K562 (cell line): ENCODE data around the gene AIDA. TPM values are rescaled to one million over a fixed set of nuclear protein-coding genes. Genes with fewer than 3 reads are reported as not detected.

Experiments used
- HDAC8 ChIP-seq: fragments of 450-650 bp; IDR thresholded peaks from 2 replicates; pipeline ENCODE4 v1.6.1; 2016; ENCODE audit warnings: mild to moderate bottlenecking, missing genetic modification characterization, moderate library complexity, missing compliant biosample characterization
- SP1 ChIP-seq: sonication (generic); formaldehyde crosslinking; IDR thresholded peaks from 2 replicates; pipeline ENCODE4 v1.8.1; 2022; ENCODE audit warnings: mild to moderate bottlenecking, missing genetic modification reagents
- SUPT5H ChIP-seq: fragments of 450-650 bp; IDR thresholded peaks from 2 replicates; pipeline ENCODE4 v1.6.1; 2016
- ZNF232 ChIP-seq: sonication (generic); formaldehyde crosslinking; IDR thresholded peaks from 2 replicates; pipeline ENCODE4 v1.8.0; 2022; ENCODE audit warnings: mild to moderate bottlenecking, missing genetic modification reagents
- ZNF778 ChIP-seq: fragments of 450-650 bp; formaldehyde crosslinking; IDR thresholded peaks from 2 replicates; pipeline ENCODE4 v1.4.0; 2020; ENCODE audit warnings: mild to moderate bottlenecking, moderate library complexity
- polyA plus RNA-seq, 8 experiments: library from polyadenylated mRNA; depleted of rRNA in 4 of 8; stranded (reverse) in 5 of 8; unstranded in 3 of 8; fragments of >200 nt; fragmentation: Nextera tagmentation in 2 of 8; fragmentation: Illumina TruSeq in 1 of 8; extraction: Ambion mirVana in 2 of 8; extraction: Trizol in 1 of 8; gene quantifications; 2 replicates each; pipeline versions ENCODE4 v1.2.1 to v1.2.3, GENCODE V29; 2011 to 2014; ENCODE audit warnings: inconsistent platforms in 1 of 8, missing spikeins in 1 of 8
- total RNA-seq, 7 experiments: library from RNA; depleted of rRNA in 6 of 7; stranded (reverse); fragments of >200 nt in 6 of 7; fragmentation: Illumina TruSeq in 2 of 7; extraction: Trizol in 2 of 7; gene quantifications; 2 replicates each; pipeline versions ENCODE4 v1.2.1 to v1.2.3, GENCODE V29; 2011 to 2021; ENCODE audit warnings: low replicate concordance in 1 of 7
- TF ChIP-seq, protein P1 (sequence below), 3 experiments: fragments of 200-800 bp in 1 of 3; fragments of 250-450 bp in 1 of 3; fragments of 450-650 bp in 1 of 3; sonication (Bioruptor Pico) in 1 of 3; sonication (Bioruptor generic) in 1 of 3; formaldehyde crosslinking in 1 of 3; IDR thresholded peaks; 2 replicates each; pipeline versions ENCODE4 v1.6.1 to v1.8.0; 2016 to 2022; ENCODE audit warnings: mild to moderate bottlenecking in 2 of 3, missing genetic modification characterization in 2 of 3, missing compliant biosample characterization in 1 of 3, moderate library complexity in 1 of 3
- TF ChIP-seq, protein P2 (sequence below): fragments of 450-650 bp; formaldehyde crosslinking; conservative IDR thresholded peaks from 2 replicates; pipeline ENCODE4 v1.4.0; 2022; ENCODE audit warnings: mild to moderate bottlenecking, missing genetic modification characterization
- TF ChIP-seq, protein P3 (sequence below): sonication (generic); formaldehyde crosslinking; IDR thresholded peaks from 2 replicates; pipeline ENCODE4 v1.9.0; 2022; ENCODE audit warnings: mild to moderate bottlenecking, missing genetic modification reagents
- TF ChIP-seq, protein P4 (sequence below): fragments of 450-650 bp; IDR thresholded peaks from 2 replicates; pipeline ENCODE4 v1.6.1; 2016; ENCODE audit warnings: mild to moderate bottlenecking, moderate library complexity

The AIDA gene
- total and polyA plus RNA-seq, 9 of the 15 experiments (the other 6 are each of a cell fraction or from before 2014, with no cell fraction given): 18.2 to 77.9 (median 24.9) TPM

DNA sequence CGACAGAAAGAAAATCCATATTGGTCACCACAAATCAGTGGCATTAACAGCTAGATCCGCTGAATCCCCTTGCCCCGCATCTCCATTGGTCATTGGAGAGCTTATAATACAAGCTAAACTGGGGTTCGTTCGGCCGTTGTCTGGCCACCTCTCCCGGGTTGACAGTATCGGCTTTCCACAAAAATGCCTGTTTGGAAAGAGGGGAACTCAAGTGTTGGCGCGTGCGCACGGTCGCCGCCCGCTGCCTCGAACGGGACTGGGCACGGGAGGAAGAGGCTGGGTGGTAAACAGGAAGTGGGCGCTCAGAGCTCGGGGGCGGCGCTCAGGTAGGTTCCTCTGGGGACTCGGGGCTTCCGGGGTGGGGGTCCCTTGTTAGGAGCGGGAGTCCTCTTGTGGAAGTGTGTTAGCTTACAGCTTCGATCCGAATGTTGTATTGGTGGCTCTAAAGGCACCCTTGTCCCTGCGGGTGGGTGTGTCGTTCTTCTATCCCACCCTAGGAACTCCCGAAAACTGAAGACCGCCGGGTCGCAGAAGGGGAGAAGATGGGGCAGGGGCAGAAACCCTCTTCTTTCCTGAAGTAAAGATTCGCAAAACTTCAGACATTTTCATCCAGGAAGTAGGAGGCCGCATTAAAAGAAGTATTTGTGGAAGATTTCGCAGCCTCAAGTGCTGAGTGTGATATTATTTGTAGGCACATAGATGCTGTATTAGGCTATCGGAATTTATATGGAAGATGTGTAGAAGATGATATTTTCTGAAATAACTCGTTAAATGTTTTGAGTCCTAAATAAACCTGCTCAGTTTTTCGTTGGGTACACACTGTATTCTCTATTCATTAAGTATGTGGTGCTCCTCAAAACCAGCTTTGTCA lies 1.0 kb upstream of the AIDA start (continued):
- TF ChIP-seq, protein P1, sequence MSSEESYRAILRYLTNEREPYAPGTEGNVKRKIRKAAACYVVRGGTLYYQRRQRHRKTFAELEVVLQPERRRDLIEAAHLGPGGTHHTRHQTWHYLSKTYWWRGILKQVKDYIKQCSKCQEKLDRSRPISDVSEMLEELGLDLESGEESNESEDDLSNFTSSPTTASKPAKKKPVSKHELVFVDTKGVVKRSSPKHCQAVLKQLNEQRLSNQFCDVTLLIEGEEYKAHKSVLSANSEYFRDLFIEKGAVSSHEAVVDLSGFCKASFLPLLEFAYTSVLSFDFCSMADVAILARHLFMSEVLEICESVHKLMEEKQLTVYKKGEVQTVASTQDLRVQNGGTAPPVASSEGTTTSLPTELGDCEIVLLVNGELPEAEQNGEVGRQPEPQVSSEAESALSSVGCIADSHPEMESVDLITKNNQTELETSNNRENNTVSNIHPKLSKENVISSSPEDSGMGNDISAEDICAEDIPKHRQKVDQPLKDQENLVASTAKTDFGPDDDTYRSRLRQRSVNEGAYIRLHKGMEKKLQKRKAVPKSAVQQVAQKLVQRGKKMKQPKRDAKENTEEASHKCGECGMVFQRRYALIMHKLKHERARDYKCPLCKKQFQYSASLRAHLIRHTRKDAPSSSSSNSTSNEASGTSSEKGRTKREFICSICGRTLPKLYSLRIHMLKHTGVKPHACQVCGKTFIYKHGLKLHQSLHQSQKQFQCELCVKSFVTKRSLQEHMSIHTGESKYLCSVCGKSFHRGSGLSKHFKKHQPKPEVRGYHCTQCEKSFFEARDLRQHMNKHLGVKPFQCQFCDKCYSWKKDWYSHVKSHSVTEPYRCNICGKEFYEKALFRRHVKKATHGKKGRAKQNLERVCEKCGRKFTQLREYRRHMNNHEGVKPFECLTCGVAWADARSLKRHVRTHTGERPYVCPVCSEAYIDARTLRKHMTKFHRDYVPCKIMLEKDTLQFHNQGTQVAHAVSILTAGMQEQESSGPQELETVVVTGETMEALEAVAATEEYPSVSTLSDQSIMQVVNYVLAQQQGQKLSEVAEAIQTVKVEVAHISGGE (CRISPR knock-in tag; IDR thresholded peaks at IDR 0.05): peak in 1 of 3 experiments; percentile 67; a peak in 1 of 6 replicates
- no peak for TF ChIP-seq ZNF232 (CRISPR knock-in tag)
- TF ChIP-seq SP1: 0 out of 2 replicates have a peak, but pooled peaks have one; percentile 39
- TF ChIP-seq, protein P2, sequence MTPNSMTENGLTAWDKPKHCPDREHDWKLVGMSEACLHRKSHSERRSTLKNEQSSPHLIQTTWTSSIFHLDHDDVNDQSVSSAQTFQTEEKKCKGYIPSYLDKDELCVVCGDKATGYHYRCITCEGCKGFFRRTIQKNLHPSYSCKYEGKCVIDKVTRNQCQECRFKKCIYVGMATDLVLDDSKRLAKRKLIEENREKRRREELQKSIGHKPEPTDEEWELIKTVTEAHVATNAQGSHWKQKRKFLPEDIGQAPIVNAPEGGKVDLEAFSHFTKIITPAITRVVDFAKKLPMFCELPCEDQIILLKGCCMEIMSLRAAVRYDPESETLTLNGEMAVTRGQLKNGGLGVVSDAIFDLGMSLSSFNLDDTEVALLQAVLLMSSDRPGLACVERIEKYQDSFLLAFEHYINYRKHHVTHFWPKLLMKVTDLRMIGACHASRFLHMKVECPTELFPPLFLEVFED (CRISPR knock-in tag): 0 out of 2 replicates have a peak, but pooled peaks have one; percentile 40
- peak; percentile 74 for TF ChIP-seq SUPT5H
- TF ChIP-seq HDAC8 (tag): no peak
- TF ChIP-seq, protein P3, sequence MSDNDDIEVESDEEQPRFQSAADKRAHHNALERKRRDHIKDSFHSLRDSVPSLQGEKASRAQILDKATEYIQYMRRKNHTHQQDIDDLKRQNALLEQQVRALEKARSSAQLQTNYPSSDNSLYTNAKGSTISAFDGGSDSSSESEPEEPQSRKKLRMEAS (CRISPR knock-in tag): no peak; the same call in 1 of the 2 replicates
- TF ChIP-seq ZNF778 (CRISPR knock-in tag): no peak
- TF ChIP-seq, protein P4, sequence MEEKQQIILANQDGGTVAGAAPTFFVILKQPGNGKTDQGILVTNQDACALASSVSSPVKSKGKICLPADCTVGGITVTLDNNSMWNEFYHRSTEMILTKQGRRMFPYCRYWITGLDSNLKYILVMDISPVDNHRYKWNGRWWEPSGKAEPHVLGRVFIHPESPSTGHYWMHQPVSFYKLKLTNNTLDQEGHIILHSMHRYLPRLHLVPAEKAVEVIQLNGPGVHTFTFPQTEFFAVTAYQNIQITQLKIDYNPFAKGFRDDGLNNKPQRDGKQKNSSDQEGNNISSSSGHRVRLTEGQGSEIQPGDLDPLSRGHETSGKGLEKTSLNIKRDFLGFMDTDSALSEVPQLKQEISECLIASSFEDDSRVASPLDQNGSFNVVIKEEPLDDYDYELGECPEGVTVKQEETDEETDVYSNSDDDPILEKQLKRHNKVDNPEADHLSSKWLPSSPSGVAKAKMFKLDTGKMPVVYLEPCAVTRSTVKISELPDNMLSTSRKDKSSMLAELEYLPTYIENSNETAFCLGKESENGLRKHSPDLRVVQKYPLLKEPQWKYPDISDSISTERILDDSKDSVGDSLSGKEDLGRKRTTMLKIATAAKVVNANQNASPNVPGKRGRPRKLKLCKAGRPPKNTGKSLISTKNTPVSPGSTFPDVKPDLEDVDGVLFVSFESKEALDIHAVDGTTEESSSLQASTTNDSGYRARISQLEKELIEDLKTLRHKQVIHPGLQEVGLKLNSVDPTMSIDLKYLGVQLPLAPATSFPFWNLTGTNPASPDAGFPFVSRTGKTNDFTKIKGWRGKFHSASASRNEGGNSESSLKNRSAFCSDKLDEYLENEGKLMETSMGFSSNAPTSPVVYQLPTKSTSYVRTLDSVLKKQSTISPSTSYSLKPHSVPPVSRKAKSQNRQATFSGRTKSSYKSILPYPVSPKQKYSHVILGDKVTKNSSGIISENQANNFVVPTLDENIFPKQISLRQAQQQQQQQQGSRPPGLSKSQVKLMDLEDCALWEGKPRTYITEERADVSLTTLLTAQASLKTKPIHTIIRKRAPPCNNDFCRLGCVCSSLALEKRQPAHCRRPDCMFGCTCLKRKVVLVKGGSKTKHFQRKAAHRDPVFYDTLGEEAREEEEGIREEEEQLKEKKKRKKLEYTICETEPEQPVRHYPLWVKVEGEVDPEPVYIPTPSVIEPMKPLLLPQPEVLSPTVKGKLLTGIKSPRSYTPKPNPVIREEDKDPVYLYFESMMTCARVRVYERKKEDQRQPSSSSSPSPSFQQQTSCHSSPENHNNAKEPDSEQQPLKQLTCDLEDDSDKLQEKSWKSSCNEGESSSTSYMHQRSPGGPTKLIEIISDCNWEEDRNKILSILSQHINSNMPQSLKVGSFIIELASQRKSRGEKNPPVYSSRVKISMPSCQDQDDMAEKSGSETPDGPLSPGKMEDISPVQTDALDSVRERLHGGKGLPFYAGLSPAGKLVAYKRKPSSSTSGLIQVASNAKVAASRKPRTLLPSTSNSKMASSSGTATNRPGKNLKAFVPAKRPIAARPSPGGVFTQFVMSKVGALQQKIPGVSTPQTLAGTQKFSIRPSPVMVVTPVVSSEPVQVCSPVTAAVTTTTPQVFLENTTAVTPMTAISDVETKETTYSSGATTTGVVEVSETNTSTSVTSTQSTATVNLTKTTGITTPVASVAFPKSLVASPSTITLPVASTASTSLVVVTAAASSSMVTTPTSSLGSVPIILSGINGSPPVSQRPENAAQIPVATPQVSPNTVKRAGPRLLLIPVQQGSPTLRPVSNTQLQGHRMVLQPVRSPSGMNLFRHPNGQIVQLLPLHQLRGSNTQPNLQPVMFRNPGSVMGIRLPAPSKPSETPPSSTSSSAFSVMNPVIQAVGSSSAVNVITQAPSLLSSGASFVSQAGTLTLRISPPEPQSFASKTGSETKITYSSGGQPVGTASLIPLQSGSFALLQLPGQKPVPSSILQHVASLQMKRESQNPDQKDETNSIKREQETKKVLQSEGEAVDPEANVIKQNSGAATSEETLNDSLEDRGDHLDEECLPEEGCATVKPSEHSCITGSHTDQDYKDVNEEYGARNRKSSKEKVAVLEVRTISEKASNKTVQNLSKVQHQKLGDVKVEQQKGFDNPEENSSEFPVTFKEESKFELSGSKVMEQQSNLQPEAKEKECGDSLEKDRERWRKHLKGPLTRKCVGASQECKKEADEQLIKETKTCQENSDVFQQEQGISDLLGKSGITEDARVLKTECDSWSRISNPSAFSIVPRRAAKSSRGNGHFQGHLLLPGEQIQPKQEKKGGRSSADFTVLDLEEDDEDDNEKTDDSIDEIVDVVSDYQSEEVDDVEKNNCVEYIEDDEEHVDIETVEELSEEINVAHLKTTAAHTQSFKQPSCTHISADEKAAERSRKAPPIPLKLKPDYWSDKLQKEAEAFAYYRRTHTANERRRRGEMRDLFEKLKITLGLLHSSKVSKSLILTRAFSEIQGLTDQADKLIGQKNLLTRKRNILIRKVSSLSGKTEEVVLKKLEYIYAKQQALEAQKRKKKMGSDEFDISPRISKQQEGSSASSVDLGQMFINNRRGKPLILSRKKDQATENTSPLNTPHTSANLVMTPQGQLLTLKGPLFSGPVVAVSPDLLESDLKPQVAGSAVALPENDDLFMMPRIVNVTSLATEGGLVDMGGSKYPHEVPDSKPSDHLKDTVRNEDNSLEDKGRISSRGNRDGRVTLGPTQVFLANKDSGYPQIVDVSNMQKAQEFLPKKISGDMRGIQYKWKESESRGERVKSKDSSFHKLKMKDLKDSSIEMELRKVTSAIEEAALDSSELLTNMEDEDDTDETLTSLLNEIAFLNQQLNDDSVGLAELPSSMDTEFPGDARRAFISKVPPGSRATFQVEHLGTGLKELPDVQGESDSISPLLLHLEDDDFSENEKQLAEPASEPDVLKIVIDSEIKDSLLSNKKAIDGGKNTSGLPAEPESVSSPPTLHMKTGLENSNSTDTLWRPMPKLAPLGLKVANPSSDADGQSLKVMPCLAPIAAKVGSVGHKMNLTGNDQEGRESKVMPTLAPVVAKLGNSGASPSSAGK: no peak
